PC-3 (cell line): Measurements from ENCODE around the gene CRY2.

ENCODE experiments used
- EZH2 ChIP-seq: fragments of 300-600 bp; sonication (generic); IDR thresholded peaks from one replicate; pipeline ENCODE4 v1.6.1; 2017; ENCODE audit warnings: antibody characterized with exemption, mild to moderate bottlenecking, low read length; ENCODE audit not compliant: unreplicated experiment
- TF ChIP-seq, protein P1 (sequence below): fragments of 300-600 bp; sonication (generic); conservative IDR thresholded peaks from 2 replicates; pipeline ENCODE4 v1.5.1; 2017; ENCODE audit warnings: antibody characterized with exemption, low read depth, mild to moderate bottlenecking, low read length

DNA sequence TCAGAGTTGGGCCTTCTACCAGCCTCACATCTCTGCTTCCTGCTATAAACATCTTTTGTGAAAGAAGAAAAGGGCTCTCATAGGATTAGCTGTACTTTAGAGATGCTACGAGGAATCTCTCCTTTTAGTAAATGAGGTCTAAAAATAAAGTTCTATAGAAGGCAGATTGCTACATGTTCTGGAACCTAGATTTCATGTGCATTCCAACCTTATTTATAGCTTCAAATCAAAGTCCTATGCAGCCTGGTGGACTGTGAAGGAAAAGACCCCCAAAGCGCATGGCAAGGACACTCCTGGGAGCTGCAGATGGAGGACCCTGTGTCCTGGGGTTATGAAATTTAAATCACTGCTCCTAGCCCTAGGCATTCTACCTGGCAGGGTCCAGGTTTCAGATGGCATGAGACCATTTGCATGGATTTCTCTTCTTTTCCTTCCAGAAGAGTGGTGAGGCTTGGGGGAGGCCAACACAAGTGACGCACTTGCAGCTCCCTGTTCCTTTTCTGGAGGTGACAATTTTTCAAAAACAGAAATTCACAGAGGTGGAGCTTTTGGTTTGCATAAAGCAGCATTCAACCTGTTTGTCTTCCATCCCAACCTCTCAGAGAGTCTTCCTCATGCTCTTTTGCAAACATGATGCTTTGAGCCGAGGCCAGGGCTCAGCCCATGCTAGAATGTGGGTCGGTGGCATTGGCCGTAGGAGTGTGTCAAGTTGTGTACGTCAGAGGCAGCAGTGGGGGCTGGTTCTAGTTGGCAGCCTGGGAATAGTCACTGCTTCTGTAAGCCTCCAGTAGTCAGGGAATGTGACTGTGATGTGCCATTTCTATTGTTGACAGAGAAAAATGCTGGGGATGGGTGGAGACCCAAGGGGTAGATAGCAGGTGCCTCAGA is 6.3 kb downstream of the CRY2 start:
- TF ChIP-seq, protein P1, sequence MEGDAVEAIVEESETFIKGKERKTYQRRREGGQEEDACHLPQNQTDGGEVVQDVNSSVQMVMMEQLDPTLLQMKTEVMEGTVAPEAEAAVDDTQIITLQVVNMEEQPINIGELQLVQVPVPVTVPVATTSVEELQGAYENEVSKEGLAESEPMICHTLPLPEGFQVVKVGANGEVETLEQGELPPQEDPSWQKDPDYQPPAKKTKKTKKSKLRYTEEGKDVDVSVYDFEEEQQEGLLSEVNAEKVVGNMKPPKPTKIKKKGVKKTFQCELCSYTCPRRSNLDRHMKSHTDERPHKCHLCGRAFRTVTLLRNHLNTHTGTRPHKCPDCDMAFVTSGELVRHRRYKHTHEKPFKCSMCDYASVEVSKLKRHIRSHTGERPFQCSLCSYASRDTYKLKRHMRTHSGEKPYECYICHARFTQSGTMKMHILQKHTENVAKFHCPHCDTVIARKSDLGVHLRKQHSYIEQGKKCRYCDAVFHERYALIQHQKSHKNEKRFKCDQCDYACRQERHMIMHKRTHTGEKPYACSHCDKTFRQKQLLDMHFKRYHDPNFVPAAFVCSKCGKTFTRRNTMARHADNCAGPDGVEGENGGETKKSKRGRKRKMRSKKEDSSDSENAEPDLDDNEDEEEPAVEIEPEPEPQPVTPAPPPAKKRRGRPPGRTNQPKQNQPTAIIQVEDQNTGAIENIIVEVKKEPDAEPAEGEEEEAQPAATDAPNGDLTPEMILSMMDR = no peak
- no peak for TF ChIP-seq EZH2
